ENCODE data around the gene NPIPA5.

GRCh38 chr16:15404792-15405191 lies 26.7 kb upstream of the NPIPA5 start:
- TF ChIP-seq POLR2A (IDR thresholded peaks at IDR 0.05) (no peak), CTCF (IDR thresholded peaks at IDR 0.05 in 8 of 11, conservative IDR thresholded peaks at IDR 0.05 in 3 of 11) (no peak)
